BE2C (cell line): Measurements from ENCODE around the gene NR3C1.

ENCODE experiments used
- DNase-seq: peaks from one replicate; pipeline ENCODE4 v3.0.0-alpha.2; 2020
- H3K27me3 ChIP-seq: fragments of 250-450 bp; sonication (Bioruptor Pico); 2 replicates; pipeline ENCODE4 v1.5.1; 2020; ENCODE audit warnings: mild to moderate bottlenecking
- H3K36me3 ChIP-seq: fragments of 250-450 bp; sonication (Bioruptor Pico); 2 replicates; pipeline ENCODE4 v1.5.1; 2020; ENCODE audit warnings: mild to moderate bottlenecking
- H3K4me1 ChIP-seq: fragments of 250-450 bp; sonication (Bioruptor Pico); 2 replicates; pipeline ENCODE4 v1.5.1; 2020
- H3K4me3 ChIP-seq: 2 replicates; pipeline ENCODE4 v1.5.1; 2011; ENCODE audit warnings: low read depth, low read length
- H3K9me3 ChIP-seq: fragments of 250-450 bp; sonication (Bioruptor Pico); 2 replicates; pipeline ENCODE4 v1.5.1; 2020
- TF ChIP-seq, protein P1 (sequence below): IDR thresholded peaks from 2 replicates; pipeline ENCODE4 v1.5.1; 2012; ENCODE audit warnings: mild to moderate bottlenecking, low read depth, low read length

The NR3C1 gene

DNA sequence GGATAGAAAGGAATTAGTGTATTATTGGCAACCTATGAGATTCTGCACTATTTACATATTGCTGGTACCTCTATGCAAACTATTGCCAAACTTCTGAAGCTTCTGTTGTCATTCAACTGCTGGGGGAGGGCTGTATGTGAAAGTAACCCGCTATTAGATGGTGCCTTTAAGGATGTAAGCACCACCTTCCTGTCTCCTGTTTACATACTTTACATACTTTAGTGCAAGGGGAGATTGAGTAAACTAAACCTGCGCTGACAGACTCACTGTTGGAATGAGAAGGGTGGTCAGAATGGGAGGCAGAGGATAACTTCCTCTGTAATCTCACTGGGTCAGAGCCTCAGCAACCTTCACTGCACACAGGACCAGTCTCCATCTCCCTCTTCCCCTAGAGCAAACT is 123.8 kb downstream of the NR3C1 start:
- TF ChIP-seq, protein P1, sequence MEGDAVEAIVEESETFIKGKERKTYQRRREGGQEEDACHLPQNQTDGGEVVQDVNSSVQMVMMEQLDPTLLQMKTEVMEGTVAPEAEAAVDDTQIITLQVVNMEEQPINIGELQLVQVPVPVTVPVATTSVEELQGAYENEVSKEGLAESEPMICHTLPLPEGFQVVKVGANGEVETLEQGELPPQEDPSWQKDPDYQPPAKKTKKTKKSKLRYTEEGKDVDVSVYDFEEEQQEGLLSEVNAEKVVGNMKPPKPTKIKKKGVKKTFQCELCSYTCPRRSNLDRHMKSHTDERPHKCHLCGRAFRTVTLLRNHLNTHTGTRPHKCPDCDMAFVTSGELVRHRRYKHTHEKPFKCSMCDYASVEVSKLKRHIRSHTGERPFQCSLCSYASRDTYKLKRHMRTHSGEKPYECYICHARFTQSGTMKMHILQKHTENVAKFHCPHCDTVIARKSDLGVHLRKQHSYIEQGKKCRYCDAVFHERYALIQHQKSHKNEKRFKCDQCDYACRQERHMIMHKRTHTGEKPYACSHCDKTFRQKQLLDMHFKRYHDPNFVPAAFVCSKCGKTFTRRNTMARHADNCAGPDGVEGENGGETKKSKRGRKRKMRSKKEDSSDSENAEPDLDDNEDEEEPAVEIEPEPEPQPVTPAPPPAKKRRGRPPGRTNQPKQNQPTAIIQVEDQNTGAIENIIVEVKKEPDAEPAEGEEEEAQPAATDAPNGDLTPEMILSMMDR: no peak
- Histone ChIP-seq H3K9me3 (no peaks in the 10 kb centered on the region), H3K36me3 (no peaks in the 10 kb centered on the region), H3K4me1 (no peaks in the 10 kb centered on the region), H3K4me3 (no peak overlapping the region), H3K27me3 (no peaks in the 10 kb centered on the region)
- DNase-seq: no peak

DNA sequence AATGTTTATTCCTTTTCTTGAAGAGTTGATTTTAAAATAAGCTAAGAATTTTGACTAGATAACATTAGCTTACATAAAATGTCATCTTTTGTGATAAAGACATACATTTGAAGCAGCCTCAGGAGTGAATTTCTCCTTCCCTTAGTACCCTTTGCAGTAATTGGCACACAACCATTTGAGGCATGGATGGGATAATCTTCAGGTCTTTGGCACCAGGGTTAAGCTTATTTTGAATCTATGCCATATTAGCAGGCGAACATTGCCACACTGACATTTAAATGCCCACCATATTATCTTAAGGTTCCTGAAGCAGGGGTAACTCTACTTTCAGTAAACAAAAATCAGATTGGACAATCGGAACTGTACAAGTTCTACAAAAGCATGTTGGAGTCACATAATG is 126.0 kb downstream of the NR3C1 start:
- H3K4me3 ChIP-seq: no peak overlapping the region
- DNase-seq: no peak
- TF ChIP-seq, protein P1: no peak
- no peaks in the 10 kb centered on the region for H3K36me3 ChIP-seq
- 0 out of 2 replicates have a peak, but pooled peaks cover 2% of the 10 kb centered on the region for H3K27me3 ChIP-seq
- no peaks in the 10 kb centered on the region for H3K9me3 ChIP-seq
- no peaks in the 10 kb centered on the region for H3K4me1 ChIP-seq

DNA sequence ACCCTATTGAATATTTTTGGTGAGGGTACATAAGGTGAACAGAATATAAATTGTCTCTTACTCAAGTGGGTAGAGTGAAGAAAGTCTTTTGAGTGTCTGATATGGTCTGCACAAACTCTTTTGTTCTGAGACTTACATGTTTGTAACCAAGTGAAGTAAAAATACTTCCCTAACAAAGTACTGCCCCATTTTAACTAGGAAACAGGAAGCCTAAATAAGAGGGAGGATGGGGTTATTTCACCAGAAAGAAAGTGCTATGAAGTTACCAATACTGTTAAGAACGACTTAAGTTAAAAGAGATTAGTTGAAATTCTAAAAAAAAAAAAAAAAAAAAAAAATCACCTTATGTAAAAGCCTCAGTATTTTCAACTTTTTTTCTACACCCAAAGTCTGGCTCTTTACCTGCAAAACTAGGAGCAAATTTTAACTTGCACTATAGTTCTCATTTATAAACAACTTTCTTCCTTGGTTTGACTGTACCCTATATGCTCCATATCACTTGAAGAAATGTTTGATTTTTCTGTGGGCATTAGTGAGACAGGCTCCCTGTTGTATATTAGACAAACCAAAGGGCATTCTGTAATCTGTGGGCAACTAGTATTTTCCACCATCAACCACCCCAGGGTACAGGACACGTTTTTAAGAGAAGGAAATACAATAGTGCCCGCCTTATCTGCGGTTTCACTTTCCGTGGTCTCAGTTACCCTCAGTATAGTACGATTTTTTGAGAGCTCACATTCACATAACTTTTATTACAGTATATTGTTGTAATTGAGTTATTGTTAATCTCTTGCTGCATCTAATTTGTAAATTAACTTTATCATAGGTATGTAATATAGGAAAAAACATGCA is 127.7 kb downstream of the NR3C1 start:
- TF ChIP-seq, protein P1: no peak
- Histone ChIP-seq H3K9me3 (no peaks in the 10 kb centered on the region), H3K4me1 (no peaks in the 10 kb centered on the region), H3K36me3 (no peaks in the 10 kb centered on the region), H3K4me3 (no peak overlapping the region), H3K27me3 (0 out of 2 replicates have a peak, but pooled peaks cover 2% of the 10 kb centered on the region)
- no peak for DNase-seq

DNA sequence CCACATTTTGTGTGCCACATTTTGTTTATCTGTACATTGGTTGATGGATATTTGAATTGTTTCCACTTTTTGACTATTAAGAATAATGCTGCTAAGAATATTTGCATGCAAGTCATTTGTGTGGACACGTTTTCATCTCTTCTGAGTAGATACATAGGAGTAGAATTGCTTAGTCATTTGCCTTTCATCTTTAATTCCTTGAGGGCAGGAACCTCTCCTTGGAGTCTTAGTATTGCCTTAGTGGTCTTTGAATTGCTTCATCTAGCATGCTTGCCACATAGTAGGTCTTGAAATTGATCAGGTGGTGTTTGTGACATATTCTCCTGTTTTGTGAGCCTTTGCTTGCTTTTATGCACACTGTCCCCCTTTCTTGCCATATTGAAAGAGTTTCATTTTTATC is 128.5 kb downstream of the NR3C1 start:
- TF ChIP-seq, protein P1: no peak

DNA sequence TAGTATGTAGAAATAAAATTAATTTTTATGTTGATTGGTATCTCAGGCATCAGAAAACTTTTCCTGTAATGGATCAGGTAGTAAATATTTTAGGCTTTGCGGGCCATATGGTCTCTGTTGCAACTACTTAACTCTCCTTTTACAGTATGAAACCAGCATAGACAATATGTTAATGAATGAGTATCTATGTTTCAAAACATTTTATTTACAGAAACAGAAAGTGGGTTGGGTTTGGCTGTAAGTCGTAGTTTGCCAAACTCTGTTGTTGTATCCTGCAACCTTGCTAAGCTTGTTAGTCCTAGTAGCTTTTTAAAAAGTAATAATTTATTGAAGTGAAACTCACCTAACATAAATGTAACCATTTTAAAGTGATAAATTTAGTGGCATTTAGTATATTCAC is 132.1 kb downstream of the NR3C1 start:
- no peaks in the 10 kb centered on the region for H3K9me3 ChIP-seq
- H3K36me3 ChIP-seq: no peaks in the 10 kb centered on the region
- 0 out of 2 replicates have a peak, but pooled peaks cover 2% of the 10 kb centered on the region for H3K27me3 ChIP-seq
- no peak for DNase-seq
- TF ChIP-seq, protein P1: no peak
- H3K4me3 ChIP-seq: no peak overlapping the region
- no peaks in the 10 kb centered on the region for H3K4me1 ChIP-seq

More for the DNA sequence above, 128.5 kb downstream of the NR3C1 start:
- H3K27me3 ChIP-seq: 0 out of 2 replicates have a peak, but pooled peaks cover 2% of the 10 kb centered on the region
- no peak for DNase-seq
- H3K4me3 ChIP-seq: no peak overlapping the region
- no peaks in the 10 kb centered on the region for H3K36me3 ChIP-seq
- no peaks in the 10 kb centered on the region for H3K4me1 ChIP-seq
- no peaks in the 10 kb centered on the region for H3K9me3 ChIP-seq

DNA sequence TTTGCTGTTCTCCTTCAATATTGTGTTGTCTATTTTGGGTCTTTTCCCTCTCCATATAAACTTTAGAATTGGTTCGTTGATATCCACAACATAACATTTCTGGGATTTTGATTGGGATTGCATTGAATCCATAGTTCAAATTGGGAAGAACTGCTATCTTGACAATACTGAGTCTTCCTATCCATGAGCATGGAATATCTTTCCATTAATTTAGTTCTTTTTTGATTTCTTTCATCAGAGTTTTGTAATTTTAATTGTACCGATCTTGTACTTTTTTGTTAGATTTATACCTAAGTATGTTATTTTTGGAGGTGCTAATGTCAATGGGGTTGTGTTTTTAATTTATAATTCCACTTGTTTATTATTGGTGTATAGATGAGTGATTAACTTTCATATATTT is 135.1 kb downstream of the NR3C1 start:
- Histone ChIP-seq H3K4me1 (no peaks in the 10 kb centered on the region), H3K36me3 (no peaks in the 10 kb centered on the region), H3K27me3 (0 out of 2 replicates have a peak, but pooled peaks cover 2% of the 10 kb centered on the region), H3K9me3 (no peaks in the 10 kb centered on the region), H3K4me3 (no peak overlapping the region)
- DNase-seq: no peak
- TF ChIP-seq, protein P1: no peak
